Stimulated activated CD8-positive, alpha-beta memory T cell treated with anti-CD3 and anti-CD28 coated beads, Interleukin-2, amount 100 ng/mL, for 1 hour (primary cell): ENCODE data around the gene PLEKHJ1.
"Not testable (repeated sequence)": the region's sequence is repeated elsewhere in the genome, so short reads cannot be mapped to it uniquely, and the experiment has no call there.

Experiments
- DNase-seq, 2 donors: peaks; one replicate each; pipeline ENCODE4 v3.0.0-alpha.2; 2020; ENCODE audit warnings: low read depth in 2 of 2

The PLEKHJ1 gene

DNA sequence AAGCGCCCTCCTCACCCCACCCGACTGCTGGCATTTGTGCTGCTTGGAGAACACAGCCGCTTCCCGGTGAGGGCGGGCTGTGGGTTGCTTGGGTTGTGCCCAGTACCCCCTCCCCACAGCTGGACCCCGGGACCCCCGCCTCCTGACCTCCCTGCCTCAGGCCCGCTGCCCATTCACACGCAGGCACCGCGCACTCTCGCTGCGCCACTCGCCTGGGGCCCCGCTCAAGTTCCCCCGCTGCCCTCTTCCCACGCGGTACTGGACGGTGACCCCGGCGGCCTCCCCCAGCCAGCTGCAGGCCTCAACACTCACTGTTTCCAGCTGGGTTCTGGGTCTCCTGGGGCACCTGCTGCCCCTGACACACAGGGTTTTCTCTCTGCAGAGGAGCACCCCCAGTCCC is 16.4 kb downstream of the PLEKHJ1 start:
- DNase-seq = no peak

GRCh38 chr19:2217591-2217990 is 18.5 kb downstream of the PLEKHJ1 start:
- DNase-seq = no peak

GRCh38 chr19:2216361-2217225 is 19.5 kb downstream of the PLEKHJ1 start:
- DNase-seq = no peak

DNA sequence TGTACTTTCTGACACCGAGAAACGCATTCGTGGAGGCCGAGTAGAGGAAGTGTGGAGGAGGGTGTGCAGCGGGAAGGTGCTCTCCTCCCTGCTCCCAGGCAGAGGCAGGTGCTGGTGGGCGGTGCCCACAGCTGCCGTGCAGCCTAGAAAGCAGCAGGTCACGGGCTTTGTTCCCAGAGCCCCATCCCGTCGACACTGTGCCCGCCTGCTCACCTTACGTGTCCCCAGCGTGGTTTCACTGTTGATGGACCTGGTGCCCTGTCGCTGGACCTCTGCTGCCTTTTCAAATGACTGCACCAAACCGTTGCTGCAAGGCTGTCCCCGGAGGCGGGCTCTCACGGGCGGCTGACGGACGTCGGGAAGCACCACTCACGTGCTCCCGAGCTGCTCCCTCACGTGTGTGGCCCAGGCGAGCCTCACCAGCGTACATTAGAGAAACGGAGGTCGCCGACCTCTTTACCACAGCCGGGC is 20.8 kb downstream of the PLEKHJ1 start:
- no peak for DNase-seq

GRCh38 chr19:2214251-2214650 is 21.9 kb downstream of the PLEKHJ1 start:
- DNase-seq = no peak

GRCh38 chr19:2213799-2214198 is 22.3 kb downstream of the PLEKHJ1 start:
- DNase-seq = no peak

DNA sequence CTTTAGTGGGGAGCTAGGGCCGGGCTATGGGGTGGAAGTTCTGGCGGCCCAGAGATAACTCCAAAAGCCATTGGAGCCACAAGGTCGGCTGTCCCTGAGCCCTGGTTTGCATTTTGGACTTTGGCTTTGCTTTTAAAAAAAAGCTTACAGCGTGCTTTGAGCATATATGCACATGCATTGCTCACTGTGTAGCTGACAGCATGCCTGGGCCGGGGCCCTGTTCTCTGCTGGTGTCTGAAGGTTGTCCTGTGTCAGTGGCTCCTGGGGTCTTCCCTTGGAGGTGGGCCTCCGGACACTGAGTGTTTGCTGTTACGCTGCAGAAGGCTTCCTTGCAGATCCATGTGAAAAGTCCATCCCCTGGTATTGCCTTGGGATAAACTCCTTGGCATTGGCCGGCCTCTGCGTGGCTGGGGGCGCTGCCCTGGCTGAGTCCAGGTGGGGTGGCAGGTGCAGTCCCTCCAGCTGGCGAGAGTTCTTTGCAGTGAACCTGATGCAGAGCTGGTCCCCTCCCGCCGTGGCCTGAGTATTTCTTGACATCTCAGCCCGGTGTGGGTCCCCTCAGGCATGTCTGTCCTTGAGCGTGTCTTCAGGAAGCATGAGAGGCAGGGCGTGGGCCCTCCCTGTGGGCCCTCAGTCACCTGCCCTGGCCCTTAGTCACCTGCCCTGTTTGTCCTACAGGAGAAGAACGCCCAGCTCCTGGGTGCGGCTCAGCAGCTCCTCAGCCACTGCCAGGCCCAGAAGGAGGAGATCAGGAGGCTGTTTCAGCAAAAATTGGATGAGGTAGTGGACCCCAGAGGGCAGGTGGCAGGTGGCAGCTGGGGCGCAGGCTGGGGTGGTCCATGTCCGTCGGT is 23.0 kb downstream of the PLEKHJ1 start:
- no peak for DNase-seq

DNA sequence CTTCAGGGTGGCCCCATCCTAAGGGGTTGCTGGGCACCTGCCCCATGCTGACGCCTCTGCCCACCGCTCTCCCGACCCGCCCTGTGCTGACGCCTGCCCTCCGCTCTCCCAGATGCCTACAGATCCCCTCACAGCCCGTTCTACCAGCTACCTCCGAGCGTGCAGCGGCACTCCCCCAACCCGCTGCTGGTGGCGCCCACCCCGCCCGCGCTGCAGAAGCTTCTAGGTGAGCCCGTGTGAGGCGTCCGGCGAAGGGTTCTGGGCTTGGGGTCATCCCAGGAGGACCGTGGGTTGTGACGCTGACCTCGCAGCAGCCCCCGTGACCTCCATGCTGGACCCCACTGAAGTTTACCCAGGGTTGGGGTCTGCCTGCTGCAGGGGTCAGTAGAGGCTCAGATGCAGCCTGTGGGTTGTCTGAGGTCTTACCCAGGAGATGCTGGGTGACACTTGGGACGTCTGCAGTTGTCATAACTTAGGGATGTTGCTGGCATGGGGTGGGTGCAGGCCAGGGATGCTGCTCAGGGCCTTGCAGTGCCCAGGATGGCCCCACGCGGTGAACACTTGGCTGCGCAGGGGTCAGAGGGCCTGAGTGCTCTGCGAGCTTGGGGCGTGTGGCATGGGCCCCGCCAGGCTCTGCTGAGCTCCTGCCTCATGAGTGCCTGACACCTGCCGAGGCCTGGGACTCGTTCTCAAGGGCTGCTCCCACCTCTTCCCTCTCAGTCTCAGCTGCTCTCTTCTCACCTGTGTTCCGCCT is 25.0 kb downstream of the PLEKHJ1 start:
- DNase-seq = no peak

DNA sequence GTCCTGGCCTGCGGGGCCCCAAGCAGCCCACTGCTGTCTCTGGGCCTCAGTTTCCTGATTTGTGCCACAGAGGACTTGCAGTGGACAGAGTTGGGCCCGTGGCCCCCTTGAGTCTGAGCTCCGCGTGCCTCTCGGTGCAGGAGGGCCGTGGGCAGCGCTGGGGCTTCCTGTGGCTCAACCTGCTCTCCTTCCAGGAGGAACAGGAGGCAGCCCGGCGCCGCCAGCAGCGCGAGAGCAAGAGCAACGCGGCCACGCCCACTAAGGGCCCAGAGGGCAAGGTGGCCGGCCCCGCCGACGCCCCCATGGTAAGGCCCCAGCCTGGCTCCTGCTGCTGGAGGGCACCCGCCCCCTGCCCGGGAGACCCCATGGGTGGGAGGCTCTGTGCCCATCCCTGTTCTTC is 25.9 kb downstream of the PLEKHJ1 start:
- DNase-seq = no peak

- DNase-seq = no peak
Observed at GRCh38 chr19:2209408-2209807, 26.7 kb downstream of the PLEKHJ1 start.

- no peak for DNase-seq
Observed at GRCh38 chr19:2208975-2209374, 27.2 kb downstream of the PLEKHJ1 start.

DNA sequence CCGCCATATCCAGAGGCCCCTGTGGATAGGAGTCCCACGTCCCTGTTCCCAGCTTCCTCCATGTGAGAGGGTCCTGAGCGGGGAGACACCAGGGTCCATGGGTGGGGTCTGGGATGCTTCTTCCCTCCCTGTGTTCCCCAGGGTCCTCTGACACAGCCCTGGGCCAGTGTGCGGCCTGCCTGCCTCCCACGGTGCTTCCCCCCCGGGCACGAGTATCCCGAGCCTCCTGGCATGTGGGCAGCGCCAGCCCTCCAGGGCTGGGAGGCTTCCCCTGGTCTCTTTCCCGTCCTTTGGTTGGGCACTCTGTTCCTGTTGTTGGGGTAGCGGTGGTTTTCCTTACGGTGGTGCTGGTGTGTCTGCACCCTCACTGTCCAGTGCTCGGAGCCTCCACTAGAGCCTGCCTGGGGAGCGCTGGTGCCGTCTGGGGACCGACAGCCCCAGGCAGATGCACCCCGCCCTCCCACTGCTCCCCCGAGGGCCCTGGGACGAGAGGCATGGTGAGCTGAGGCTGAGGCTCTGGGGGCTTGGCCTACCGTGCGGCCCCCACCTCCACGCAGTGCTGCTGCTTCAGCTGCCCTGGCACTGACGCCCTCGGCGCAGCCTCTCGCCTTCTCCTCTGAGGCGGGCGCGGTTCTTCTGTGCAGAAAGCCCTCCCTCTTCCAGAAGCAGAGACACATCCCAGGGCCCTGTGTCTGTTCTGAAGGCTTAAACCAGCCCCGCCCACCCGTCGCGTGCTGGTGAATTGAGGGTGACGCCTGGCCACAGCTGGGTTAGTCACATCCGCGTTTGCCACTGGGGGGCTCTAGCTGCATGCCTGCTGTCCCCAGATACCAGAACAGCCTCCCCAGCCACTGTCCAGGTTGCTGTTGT is 27.9 kb downstream of the PLEKHJ1 start:
- DNase-seq = no peak

- no peak for DNase-seq
Observed at GRCh38 chr19:2207008-2207407, 29.1 kb downstream of the PLEKHJ1 start.

DNA sequence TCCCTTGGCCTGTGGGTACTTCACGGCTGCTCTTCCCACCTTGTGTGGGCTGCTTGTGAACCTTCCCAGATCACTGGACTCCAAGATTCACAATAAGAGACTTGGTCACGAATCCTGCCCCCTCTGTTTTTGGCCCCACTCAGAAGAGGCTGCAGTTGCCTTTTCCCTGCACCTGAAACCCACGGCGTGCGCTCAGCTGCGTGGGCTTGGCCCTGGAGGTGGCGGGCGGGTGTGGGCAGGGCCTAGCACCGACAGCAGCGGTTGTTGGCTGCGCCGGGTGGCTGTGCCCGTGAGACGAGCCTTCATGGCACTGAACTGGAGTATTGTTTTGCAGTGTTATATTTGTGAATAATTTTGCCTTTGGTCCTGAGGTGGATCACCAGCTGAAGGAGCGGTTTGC is 33.8 kb downstream of the PLEKHJ1 start:
- DNase-seq = no peak

GRCh38 chr19:2201473-2202148 is 34.5 kb downstream of the PLEKHJ1 start:
- no peak for DNase-seq

DNA sequence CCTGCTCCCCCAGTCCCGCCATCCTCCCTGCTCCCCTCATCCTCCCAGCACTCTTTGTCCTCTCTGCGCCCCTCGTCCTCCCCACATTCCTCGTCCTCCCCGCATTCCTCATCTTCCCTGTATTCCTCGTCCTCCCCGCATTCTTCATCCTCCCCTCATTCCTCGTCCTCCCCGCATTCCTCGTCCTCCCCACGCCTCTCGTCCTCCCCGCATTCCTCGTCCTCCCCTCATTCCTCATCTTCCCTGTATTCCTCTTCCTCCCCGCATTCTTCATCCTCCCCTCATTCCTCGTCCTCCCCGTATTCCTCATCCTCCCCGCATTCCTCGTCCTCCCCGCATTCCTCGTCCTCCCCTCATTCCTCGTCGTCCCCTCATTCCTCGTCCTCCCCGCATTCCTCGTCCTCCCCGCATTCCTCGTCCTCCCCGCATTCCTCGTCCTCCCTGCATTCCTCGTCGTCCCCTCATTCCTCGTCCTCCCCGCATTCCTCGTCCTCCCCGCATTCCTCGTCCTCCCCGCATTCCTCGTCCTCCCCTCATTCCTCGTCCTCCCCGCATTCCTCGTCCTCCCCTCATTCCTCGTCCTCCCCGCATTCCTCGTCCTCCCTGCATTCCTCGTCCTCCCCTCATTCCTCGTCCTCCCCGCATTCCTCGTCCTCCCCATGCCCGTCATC is 35.4 kb downstream of the PLEKHJ1 start:
- DNase-seq = not testable (repeated sequence)

DNA sequence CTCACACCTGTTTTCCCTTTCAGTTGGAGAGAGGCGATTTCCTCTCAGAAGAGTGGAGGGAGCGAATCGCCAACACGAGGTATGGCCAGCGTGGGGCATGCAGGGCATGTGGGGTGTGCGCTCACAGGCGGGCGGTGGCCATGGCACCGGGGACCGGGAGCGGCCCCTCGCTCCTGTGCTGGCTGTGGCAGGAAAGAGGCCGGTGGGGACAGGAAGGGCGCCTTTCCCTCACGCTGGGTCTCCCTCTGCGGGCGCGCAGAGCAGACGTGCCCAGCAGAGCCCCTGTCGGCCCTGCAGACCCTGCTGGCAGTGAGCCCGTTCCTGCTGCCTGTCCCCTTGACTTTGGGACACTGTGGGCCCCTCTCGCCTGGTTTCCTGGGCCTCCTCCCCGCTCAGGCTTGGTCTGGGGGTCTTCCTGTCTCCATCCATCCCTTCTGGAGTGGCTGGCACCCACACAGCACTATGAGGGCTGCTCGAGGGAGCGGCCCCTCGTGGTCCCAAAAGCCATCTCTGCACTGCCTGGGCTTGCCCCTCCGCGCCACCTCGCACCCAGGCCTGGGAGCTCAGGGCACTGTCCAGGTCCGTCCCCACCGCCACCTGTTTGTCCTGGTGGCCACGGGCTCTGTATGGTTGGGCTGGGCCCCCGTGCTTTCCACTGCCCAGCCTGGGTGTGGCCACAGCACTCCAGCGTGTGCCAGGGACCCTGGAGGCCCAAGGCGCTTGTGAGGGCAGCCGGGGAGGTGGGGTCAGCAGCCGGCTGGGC is 36.1 kb downstream of the PLEKHJ1 start:
- no peak for DNase-seq

DNA sequence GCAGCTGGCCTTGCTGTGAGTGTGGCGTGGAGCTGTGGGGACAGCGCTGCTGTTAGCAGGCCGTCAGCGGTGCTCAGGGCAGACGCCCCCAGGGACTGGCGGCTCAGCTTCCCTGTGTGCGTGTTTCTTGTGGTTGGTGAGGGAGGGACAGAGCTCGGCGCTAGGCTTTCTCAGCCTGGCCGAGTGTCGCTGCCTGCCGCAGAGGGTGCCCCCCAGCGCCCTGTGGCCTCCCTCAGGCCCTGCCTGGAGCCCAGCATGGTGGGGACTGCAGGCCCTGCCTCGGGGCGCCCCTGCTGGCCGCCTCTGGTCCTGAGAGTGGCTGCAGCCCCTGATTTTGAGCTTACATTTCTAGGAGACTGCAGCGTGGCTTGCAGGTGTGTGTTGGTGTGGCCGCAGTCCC is 36.9 kb downstream of the PLEKHJ1 start:
- DNase-seq = no peak

DNA sequence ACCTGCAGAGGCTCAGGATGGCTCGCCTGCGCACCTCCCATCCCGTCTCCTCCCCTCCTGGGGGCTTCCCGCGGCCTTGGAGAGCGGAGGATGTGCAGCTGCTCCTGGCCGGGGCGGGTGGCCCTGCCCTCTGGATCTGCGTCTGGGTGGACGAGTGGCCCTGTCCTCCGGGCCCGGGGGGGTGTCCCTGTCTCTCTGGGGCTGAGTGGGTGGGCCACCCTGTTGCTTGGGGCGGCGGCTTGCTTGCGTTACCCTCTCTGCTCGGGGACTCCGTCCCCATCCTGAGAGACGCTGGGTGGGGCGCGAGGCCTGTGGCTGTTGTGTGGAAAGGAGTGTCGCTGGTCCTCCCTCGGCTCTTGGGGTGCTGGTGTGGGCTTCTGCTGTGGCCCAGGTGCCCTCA is 37.8 kb downstream of the PLEKHJ1 start:
- no peak for DNase-seq
